ENCODE measurements around the gene ERI2.
A peak's percentile ranks its signal among the peaks of the same experiment; 100 is the strongest.

ERI2 gene

GRCh38 chr16:20801278-20801677 lies 5.0 kb downstream of the ERI2 start:
- Histone ChIP-seq H3K27ac (replicated peaks) (no peak overlapping the region), H3K4me3 (replicated peaks; ENCODE audit: insufficient read depth, low read length) (no peak overlapping the region), H3K27me3 (ENCODE audit: insufficient read depth, poor library complexity, severe bottlenecking) (no peaks in the 10 kb centered on the region)
- TF ChIP-seq SPI1 (IDR thresholded peaks at IDR 0.05; ENCODE audit: borderline replicate concordance, low read depth): no peak
- TF ChIP-seq CTCF (IDR thresholded peaks at IDR 0.05; ENCODE audit: insufficient read depth, low read length): no peak
- TF ChIP-seq POLR2AphosphoS5 (IDR thresholded peaks at IDR 0.05; ENCODE audit: low read depth): no peak
- TF ChIP-seq GABPA (IDR thresholded peaks at IDR 0.05; ENCODE audit: low read depth): no peak
- no peak for TF ChIP-seq REST (IDR thresholded peaks at IDR 0.05; ENCODE audit: insufficient replicate concordance, low read depth)
- DNase-seq (ENCODE audit: low read depth in 1 of 2, low spot score in 1 of 2): no peak

DNA sequence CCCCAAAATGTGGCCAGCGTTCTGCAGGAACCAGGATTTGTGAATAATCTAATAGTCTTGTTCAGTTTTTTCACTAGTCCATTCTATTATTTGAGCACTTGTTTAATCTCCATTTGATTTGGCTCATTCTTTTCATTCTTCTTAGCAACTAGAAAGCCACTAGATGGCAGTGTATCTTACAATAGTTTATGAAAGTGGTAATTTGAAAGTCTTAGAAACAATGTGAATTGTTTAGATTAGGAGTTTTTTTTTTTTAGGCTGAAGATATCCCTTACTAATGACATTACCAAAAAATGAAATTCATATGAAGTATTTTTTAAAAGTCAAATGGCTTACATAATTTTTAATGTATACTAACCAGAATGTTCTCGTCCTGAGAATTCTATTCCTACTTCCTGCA lies 6.7 kb downstream of the ERI2 start:
- DNase-seq (ENCODE audit: low read depth in 1 of 2, low spot score in 1 of 2): no peak
- Histone ChIP-seq H3K27ac (replicated peaks) (no peak overlapping the region), H3K27me3 (ENCODE audit: insufficient read depth, poor library complexity, severe bottlenecking) (no peaks in the 10 kb centered on the region), H3K4me3 (replicated peaks; ENCODE audit: insufficient read depth, low read length) (no peak overlapping the region)
- peak; percentile 32 for TF ChIP-seq CTCF (IDR thresholded peaks at IDR 0.05; ENCODE audit: insufficient read depth, low read length)
- no peak for TF ChIP-seq REST (IDR thresholded peaks at IDR 0.05; ENCODE audit: insufficient replicate concordance, low read depth)
- TF ChIP-seq GABPA (IDR thresholded peaks at IDR 0.05; ENCODE audit: low read depth): no peak

DNA sequence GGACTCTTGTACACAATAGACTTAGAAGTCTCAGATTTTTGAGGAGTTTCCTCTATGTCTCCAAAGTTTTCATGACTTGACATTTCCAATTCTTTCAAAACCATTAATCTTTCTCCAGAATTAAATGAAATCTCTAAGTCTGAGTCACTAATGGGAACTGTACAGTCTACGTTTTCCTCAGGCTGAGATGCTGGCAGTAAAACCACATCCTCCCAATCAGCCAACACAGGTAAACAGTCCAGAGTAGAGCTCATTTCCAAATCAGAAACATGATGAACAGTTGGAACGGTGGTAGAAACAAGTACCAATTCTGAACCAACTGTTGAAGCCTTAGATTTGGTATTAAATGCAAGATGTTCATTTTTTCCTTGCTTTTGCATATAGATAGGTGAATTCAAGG lies 7.9 kb downstream of the ERI2 start:
- H3K27ac ChIP-seq (replicated peaks): no peak overlapping the region
- no peak overlapping the region for H3K4me3 ChIP-seq (replicated peaks; ENCODE audit: insufficient read depth, low read length)
- TF ChIP-seq CTCF (IDR thresholded peaks at IDR 0.05; ENCODE audit: insufficient read depth, low read length): no peak
- TF ChIP-seq POLR2AphosphoS5 (IDR thresholded peaks at IDR 0.05; ENCODE audit: low read depth): no peak
- no peak for TF ChIP-seq GABPA (IDR thresholded peaks at IDR 0.05; ENCODE audit: low read depth)
- no peak for TF ChIP-seq SPI1 (IDR thresholded peaks at IDR 0.05; ENCODE audit: borderline replicate concordance, low read depth)
- TF ChIP-seq REST (IDR thresholded peaks at IDR 0.05; ENCODE audit: insufficient replicate concordance, low read depth): no peak
- no peak for DNase-seq (ENCODE audit: low read depth in 1 of 2, low spot score in 1 of 2)
- no peaks in the 10 kb centered on the region for H3K27me3 ChIP-seq (ENCODE audit: insufficient read depth, poor library complexity, severe bottlenecking)

Measured in HL-60 (cell line).